GM18502 (cell line): ENCODE measurements around the gene TMEM59.
"Not testable (repeated sequence)": the region's sequence is repeated elsewhere in the genome, so short reads cannot be mapped to it uniquely, and the experiment has no call there.

Experiments used
- ATAC-seq: cut with Tn5 transposase; IDR thresholded peaks from one replicate; pipeline ENCODE4 v1.9.1; 2021; ENCODE audit warnings: mild to moderate bottlenecking; ENCODE audit not compliant: unreplicated experiment, poor library complexity

The TMEM59 gene

GRCh38 chr1:54054438-54054749 lies 1.4 kb upstream of the TMEM59 start:
- ATAC-seq = no peak

DNA sequence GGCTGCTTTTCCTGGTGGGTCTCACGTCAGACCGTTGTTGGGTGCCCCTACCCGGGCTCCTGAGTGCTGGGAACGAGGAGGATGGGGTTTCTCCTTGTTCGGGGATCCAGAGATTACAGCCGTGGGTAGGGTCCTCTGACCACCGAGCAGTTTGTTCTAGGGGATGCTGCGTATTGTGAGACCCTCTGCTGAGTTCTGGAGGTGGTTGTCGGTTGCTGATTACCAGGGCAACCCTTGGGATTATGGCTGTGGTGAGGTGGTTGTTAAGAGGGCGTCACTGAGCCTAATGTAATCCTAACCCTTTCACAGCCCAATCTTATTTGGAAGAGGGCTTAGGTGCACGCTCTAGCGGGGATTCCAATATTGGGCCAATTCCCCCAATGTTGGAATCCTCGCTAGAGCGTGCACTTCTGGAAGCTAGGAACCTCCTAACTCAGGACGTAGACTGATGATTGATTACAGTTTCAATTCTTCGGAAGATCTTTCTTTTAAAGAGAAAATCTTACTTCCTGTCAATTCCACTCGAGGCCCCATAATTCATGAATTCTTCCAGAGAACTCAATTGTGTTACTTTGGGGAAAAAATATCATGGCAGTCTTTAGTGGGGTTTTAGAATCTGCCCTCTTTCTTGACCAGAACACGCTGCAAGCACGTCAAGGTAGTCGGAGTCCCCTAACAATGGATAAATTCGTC lies 887 bp upstream of the TMEM59 start:
- no peak for ATAC-seq

- ATAC-seq = peak; percentile 23
These were observed 522 bp downstream of the TMEM59 start for GRCh38 chr1:54052431-54052933.

DNA sequence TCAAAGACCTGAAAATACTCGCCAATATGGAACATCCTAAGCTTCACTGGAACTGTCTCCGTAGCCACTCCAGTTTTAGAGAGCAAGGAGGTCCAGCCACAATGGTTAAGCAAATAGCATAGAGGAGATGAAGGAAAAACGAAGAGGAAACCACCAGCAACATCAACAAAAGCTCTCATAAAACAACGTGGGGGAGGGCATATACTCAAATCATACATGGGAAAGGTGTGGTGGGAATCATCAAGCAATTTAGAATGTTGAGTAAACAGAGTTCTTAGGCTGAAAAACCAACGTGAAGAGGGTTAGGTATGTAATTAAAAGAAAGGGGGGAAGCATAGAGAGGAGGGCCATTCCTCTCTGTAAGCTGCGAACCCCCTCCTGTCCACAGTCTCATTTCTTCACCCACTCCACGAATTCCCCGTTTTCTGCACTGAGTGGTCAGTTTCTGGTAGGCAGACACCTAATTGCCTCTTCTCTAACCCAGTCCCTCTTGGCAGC lies 1.0 kb downstream of the TMEM59 start:
- ATAC-seq = no peak

DNA sequence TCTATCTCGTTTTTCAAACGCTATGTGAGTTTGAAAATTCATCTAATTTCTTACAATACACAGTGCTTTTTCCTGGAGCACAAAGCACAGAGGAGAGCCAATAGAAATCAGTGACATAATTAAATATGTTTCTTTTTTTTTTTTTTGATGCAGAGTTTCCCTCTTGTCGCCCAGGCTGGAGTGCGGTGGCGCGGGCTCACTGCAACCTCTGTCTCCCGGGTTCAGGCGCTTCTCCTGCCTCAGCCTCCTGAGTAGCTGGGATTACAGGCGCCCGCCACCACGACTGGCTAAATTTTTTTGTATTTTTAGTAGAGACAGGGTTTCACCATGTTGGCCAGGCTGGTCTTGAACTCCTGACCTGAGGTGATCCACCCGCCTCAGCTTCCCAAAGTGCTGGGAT lies 2.6 kb downstream of the TMEM59 start:
- not testable (repeated sequence) for ATAC-seq

DNA sequence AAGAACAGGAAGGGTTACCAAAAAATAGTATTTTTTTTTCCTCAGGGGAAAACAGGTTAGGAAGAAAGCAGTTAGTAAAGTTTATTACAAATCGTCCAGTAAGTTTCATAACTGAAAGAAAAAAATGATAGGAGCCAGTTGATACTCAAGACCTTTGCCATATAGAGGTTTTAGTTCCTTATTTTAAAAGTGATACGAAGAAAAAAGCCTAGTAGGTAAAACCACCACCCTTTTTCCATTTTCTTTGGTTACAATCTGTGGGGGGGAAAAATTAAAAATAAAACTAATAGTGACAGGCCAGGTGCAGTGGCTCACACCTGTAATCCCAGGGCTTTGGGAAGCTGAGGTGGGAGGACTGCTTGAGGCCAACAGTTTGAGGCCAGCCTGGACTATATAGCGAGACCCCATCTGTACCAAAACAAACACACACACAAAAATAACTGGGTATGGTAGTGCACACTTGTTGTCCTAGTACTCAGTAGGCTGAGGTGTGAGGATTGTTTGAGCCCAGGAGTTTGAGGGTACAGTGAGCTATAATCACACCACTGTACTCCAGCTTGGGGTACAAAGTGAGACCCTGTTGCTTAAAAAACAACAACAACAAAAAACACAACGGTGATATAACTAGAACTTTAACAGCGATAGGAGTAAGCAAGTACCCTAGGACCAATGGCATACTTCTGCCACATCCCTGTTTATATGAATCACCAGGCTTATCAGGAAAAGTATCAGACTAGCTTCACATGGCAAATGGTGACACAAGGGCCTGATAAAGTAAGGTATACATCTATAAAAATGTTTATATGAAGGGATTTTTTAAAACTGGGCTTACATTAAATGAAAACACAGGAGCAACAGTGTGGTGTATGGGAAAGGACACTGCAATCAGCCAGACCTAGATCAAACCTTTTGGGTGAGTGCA lies 5.4 kb downstream of the TMEM59 start:
- no peak for ATAC-seq

DNA sequence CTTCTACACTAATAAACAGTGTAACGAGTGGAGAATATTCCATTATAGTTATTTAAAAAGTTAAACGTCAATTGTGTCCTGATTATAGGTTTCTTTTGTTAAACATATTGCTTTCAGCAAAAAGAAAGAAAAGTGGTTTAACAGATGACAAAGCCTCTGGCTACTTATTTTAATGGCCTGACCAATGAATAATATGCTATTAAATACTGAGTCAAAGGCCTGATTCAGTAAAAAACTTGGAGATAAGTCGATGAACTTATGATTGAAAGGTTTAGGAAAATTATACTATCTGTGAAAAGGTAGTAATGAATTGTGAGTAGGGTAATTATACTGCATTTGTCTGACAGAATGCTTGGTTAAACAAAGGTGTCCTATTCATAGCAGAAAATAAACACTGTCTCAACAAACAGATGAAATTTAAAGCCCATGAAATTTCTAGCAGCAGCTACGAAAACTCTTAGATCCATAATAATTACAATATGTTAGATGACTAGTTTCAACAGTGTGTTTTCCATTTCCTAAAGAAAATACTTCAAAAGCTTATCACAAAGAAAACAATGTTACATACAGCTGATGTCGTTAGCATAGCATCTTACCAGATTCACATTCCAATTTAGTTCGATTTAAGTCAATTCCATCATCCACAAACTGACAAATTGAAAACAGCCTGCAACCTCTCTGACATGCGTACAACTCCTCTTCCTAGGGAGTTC lies 6.2 kb downstream of the TMEM59 start:
- ATAC-seq = no peak

DNA sequence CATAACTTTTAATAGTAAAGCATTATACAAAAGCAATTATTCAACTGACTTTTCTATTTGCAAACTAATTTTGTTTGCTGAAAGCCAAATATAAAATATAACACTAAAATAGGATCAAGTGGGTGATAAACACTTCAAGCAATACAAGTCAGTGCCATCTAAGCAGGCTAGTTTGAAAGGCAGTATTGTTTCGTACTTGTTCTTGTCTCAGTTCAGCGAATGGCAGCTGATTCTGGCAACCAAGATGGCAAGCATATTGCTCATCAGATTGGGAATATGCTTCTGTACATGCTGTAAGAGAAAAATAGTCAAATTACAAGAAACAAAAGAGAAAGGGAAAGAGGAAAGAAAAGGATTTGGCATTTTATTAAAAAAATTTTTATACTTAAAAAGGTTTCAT lies 7.5 kb downstream of the TMEM59 start:
- no peak for ATAC-seq

GRCh38 chr1:54041806-54042205 lies 11.2 kb downstream of the TMEM59 start:
- no peak for ATAC-seq

DNA sequence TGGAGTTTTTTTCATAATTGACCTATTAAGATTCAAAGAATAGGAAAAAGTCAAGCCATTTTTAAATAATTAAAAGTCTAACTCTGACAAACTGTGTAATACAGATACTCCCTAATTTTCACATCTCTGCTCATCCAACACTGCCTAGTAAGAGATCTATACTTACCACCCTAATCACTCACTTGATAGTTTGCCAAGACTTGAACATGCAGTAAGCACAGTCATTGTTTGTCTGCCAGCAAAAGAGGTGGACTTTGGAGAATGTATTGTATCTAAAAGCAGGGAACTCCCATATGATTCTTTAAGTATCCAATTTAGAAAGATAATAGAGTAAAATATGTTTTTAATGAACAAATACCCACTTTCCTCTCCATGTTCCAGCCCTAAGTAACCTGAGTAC lies 15.5 kb downstream of the TMEM59 start:
- no peak for ATAC-seq

DNA sequence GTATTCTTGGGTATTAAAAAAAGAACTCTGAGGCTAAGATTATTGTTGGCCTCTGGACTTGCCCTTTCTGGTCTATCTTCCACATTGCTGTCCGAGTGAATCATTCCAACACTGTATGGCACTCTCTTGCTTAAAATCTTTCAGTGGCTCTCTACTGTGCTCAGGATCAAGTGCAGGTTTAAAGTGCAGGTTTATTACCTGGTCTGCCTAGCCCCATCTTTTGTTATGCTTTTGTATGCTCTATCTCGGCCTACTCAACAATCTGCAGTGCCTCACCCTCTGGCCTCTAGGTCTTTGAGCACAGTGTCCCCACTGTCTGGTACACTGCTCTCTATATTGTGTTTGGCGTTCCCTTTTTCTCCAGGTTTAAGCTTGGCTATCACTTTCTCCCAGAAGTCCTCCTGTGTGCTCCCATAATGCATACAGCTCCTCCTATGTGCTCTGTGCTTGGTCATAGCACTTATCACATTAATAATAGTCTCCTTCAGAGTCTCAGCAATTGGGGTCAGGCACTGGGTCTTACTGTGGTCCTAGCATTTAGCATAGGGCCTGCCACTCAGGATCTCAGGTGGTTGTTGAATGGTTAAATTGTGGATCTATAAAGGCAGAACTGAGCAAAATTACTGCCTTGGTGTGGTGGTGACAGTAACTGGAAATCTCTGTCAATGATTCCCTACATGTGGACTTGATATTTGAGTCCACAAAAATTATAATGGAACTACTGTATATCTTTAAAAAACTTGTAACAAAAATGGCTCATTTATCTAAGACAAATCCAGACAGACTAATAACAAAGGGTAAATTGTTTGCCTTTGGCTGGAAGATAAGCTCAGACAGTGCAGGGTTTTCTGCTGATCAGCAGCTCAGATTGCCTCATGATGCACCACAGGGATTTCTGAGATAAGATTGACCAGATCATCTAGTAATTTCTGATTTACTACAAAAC lies 24.4 kb downstream of the TMEM59 start:
- ATAC-seq = no peak

- ATAC-seq = no peak
These were observed 25.2 kb downstream of the TMEM59 start for GRCh38 chr1:54027848-54028247.

- not testable (repeated sequence) for ATAC-seq
These were observed 28.2 kb downstream of the TMEM59 start for GRCh38 chr1:54024811-54025210.

DNA sequence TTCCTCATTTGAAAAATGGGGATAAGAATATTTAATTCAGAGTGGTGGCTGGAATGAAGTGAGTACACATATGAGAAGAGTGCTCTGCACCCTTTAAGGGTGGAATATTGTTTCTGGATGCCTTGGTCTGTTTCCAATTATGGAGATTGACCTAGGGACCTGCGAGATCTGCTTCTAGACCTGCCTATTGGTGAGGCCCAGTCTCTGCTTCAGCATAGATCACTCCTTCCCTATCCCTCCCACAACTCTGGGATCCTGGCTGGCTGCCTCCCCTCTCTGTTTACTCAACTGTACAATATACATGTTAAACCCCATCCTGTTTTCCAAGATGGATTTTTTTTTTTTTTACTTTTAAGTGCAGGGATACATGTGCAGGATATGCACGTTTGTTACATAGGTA lies 28.6 kb downstream of the TMEM59 start:
- ATAC-seq = no peak

DNA sequence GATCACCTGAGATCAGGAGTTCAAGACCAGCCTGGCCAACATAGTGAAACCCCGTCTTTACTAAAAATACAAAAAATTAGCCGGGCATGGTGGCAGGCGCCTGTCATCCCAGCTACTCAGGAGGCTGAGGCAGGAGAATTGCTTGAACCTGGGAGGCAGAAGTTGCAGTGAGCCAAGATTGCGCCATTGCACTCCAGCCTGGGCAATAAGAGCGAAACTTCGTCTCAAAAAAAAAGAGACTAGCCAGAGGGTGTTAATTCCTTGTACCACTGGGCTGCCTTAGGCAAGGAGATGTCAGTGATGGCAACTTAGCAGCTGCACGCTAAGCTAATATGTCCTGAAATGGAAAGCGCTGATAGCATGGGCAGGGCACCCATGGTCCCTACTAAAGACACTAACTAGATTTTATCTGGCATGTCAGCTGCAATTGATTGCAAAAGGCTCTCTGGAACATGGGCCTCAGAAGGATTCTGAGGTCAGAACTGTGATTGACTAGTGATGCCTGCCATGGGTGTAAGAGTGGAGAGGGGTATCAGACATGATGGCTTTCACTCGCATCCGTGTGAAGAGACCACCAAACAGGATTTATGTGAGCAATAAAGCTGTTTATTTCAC lies 33.3 kb downstream of the TMEM59 start:
- ATAC-seq = not testable (repeated sequence)

- no peak for ATAC-seq
These were observed 34.4 kb downstream of the TMEM59 start for GRCh38 chr1:54018635-54019034.

DNA sequence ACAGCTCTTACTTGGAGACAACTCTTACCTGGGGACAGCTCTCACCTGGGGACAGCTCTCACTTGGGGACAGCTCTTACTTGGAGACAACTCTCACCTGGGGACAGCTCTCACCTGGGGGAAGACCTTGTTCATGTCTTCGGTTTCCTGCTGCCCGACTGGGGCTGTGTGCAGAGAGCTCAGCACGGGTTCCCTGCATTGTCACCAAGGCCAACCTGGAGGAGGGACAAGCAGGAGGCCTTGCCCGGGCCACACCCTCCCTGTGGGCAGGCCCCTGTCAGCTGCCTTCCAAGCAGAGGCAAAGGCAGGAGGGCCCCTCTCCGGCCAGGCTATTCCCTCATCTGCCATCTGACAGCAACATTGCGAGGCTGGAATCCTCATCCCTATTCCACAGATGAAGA lies 35.0 kb downstream of the TMEM59 start, which contains the start of gene LDLRAD1:
TSS of gene LDLRAD1 (minus strand) at position 208 of the 400 bp plus-strand sequence. CDS start at position 134, 74 bp downstream.
- no peak for ATAC-seq

GRCh38 chr1:54016343-54017282 lies 36.4 kb downstream of the TMEM59 start:
- ATAC-seq = no peak
